Superior temporal gyrus (tissue), 1 donor: ENCODE data around the gene MKRN2OS.

ENCODE experiments used
- DNase-seq: peaks from one replicate; pipeline ENCODE4 v3.0.0-alpha.2; 2016; ENCODE audit errors: extremely low spot score

MKRN2OS gene

DNA sequence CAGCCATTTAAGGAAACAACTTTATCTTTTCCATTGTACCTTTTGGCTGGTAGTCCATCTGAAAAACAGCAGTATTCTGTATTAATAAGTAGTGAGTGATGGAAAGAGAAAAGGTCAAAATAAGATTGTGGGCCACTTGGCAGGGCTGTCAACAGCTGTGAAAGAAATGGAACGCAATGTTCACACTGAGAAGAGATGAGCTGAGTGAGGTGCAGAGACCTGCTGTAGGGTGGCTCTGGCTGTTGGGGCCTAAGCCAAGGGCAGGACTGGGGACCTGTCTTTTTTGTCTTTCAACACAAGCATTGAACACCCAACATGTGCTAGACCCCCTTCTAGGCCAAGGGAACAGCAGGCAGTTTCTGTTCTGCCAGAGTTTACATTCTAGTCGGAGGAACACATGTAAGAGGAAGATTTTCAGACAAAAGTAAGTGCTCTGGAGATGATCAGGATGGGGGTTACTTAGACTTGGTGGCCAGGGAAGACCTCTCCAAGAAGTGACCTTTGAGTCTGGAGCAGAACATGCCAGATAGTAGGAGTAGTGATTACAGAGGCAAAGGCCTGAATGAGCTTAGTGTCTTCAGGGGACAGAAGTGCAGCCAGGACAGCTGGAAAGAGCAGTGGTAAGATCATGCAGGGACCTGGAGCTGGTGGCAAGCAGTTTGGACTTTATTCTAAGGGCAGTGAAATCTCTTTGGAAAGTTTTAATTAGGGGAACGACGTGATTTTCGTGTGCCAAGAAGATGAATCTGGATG is 31.4 kb downstream of the MKRN2OS start:
- no peak for DNase-seq

DNA sequence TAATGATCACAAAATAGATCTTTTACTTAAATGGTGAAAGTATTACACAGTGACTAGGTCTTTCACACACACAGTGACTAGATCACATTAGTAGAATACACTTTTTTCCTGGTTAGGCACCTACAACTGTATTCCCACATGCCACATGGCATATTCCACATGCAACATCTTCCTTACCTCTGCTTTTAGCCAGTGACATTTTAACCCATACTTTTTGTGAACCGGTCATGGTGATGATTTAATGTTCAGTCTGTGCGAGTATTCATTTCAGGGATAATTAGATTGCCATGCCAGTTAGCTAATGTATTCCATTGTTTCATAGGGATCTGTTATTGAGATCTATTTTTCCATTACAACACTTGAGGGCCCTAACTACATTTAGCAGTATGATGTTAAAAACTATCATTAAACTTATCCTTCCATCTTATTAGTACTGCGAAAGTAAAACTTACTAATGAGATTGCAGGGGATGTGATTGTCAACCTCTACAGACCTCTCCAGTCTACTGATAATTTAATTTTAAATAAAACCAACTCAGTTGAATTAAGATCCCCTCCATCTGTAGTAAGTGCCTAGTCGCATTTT is 32.7 kb downstream of the MKRN2OS start:
- DNase-seq, result no peak

GRCh38 chr3:12509466-12509865 is 35.8 kb downstream of the MKRN2OS start:
- no peak for DNase-seq

- no peak for DNase-seq
These were observed 37.0 kb downstream of the MKRN2OS start for GRCh38 chr3:12508291-12508700.

GRCh38 chr3:12507591-12508281 is 37.6 kb downstream of the MKRN2OS start:
- no peak for DNase-seq

DNA sequence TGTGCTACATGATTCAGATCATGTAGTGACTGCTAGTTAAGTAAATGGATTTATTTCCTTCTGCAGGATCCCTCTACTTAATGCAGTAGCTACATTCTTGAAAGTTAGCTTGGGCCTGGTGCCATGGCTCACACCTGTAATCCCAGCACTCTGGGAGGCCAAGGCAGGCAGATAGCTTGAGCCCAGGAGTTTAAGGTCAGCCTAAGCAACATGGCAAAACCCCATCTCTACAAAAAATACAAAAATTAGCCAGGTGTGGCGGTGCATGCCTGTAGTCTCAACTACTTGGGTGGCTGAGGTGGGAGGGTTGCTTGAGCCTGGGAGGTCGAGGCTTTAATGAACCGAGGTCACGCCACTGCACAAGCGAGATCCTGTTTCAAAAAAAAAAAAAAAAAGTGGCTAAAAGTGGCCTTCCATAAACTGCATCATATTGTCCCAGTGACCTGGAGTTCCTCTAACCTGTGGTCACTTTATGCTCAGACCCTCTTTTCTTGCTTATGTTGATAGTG is 39.0 kb downstream of the MKRN2OS start:
- no peak for DNase-seq

GRCh38 chr3:12503126-12503957 is 42.0 kb downstream of the MKRN2OS start:
- no peak for DNase-seq

GRCh38 chr3:12501360-12502020 is 43.8 kb downstream of the MKRN2OS start:
- DNase-seq, result no peak

- DNase-seq, result no peak
These were observed 45.8 kb downstream of the MKRN2OS start for GRCh38 chr3:12499474-12499873.

DNA sequence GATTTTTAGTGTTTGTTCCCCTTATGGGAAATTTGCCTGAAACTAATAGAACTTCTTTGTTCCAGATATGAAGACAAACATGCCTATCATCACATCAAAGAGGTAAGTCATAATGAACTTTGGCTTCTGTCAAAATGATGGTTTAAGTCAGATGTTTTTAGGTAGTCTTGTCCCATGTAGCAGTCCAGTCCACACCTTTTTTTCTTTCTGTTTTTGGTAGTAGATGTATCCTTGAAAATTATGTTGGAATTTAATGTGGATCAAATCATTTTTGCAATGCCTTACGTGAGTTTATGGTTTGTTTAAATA is 48.9 kb downstream of the MKRN2OS start:
- no peak for DNase-seq

DNA sequence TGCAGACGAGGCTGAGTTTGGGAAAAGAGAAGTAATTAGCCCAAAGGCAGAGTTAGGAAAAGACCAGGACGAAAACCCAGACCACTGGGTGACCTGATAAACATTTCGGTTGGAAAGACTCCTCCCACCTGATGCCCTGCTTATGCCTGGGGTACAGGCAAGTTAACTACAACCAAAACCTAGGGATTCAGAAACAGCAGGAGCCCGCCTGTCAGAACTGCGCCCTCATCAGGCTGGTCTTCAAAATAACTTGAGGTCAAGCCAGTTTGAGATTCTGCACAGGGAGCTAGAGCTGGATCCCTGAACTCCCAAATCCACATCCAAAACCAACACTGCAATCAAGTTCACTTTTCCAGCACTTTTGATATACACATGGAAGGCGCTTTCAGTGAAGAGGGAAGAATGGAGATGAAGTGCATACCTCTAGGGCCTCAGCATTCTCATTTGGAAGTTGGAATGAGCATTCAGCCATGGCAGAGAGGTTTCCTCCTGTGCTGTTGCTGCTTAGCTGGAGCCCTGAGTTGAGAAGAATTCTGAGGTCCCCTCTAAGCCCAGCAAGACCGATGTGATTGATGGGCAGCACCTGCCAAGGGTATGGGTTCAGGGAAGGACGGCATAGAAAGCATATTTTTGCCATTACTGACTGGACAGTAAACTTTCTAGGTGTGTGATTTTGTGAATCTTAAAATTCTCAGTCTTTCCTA is 49.4 kb downstream of the MKRN2OS start:
- DNase-seq, result no peak

- DNase-seq, result no peak
These were observed 54.8 kb downstream of the MKRN2OS start for GRCh38 chr3:12490547-12490946.

DNA sequence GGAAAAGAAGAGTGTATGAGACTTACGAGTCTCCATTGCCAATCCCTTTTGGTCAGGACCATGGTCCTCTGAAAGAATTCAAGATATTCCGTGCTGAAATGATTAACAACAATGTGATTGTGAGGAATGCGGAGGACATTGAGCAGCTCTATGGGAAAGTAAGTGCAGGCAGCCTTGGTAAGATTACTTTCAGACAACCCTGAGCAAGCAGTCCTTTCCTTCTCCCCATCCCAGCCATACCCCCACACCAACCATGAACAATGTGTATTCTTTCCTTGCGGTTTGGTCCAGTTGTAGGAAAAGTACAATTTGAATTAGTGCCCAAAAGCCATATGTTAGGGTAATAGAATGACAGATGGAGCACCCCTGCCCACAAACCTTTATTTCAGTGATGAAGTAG is 55.5 kb downstream of the MKRN2OS start:
- DNase-seq, result no peak
